Fibroblast of the conjunctiva (primary cell): ENCODE data around the gene USP12.
"Not testable (repeated sequence)": the region's sequence is repeated elsewhere in the genome, so short reads cannot be mapped to it uniquely, and the experiment has no call there.

Experiments
- DNase-seq: peaks from one replicate; pipeline ENCODE4 v3.0.0-alpha.2; 2010; ENCODE audit warnings: low read depth

USP12 gene

DNA sequence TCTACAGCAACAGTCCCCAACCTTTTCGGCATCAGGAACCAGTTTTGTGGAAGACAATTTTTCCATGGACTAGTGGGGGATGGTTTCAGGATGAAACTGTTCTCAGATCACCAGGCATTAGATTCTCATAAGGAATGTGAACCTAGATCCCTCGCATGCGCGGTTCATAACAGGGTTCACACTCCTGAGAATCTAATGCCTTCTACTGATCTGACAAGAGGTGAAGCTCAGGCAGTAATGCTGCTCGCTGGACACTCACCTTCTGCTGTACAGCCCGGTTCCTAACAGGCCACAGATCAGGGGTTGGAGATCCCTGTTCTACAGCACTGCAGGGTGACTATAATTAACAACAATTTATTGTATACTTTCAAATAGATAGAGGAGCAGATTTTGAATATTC is 21.9 kb downstream of the USP12 start:
- DNase-seq = no peak

DNA sequence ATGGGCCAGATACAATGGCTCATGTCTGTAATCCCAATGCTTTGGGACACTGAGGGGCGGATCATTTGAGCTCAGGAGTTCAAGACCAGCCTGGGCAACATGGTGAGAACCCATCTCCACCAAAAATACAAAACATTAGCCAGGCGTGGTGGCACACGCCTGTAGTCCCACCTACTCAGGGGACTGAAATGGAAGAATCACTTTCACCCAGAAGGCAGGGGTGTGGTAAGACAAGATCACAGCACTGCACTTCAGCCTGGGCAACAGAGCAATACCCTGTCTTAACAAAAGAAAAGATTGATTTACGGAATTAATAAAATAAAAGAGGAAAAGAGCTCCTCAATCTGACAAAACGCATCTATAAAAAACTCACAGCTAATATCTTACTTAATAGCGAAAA is 22.7 kb downstream of the USP12 start:
- DNase-seq = no peak

DNA sequence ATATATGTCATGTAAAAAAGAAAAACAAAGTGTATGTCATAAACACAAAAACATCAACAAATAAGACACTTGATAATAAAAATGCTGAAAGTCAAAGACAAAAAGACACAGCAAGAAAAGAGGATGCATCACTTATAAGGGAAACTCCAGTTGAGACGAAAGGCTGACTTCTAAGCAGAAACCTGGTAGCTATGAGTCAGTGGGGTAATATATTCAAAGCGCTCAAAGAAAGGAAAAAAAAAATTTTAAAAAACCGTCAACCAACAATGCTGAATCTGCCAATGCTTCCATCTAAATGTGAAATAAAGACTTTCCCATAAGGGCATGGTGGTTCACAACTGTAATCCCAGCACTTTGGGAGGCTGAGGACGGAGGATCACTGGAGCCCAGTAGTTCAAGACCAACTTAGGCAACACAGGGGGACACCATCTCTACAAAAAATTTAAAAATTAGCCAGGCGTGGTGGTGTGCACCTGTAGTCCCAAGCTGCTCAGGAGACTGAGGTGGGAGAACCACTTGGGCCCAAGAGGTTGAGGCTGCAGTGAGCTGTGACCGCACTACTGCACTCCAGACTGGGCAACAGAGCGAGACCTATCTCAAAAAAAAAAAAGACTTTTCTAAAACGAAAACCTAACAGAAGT is 24.0 kb downstream of the USP12 start:
- no peak for DNase-seq

DNA sequence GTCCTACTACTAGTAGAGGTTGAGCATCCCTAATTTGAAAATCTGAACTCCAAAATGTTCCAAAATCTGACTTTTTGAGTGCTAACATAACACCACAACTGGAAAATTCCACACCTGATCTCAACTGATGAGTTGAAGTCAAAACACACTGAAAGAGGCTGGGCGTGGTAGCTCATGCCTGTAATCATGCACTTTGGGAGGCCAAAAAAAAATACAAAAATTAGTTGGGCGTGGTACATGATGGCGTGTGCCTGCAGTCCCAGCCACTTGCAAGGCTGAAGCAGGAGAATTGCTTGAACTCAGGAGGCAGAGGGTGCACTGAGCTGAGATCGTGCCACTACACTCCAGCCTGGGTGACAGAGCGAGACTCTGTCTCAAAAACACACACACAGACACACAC is 29.9 kb downstream of the USP12 start:
- no peak for DNase-seq

DNA sequence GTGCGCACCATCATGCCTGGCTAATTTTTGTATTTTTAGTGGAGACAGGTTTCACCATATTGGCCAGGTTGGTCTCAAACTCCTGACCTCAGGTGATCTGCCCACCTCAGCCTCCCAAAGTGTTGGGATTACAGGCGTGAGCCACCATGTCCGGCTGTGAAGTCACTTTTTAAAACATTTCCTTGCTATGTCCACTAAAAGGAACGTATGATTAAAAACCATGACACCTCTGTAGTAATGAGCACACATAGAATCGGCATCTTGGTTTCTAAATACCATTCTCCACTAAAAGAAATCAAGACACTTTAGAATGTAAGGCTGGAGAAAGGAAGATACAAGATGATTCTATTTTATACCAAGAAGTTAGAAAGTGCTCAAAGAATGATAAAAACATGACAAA is 30.5 kb downstream of the USP12 start:
- not testable (repeated sequence) for DNase-seq

DNA sequence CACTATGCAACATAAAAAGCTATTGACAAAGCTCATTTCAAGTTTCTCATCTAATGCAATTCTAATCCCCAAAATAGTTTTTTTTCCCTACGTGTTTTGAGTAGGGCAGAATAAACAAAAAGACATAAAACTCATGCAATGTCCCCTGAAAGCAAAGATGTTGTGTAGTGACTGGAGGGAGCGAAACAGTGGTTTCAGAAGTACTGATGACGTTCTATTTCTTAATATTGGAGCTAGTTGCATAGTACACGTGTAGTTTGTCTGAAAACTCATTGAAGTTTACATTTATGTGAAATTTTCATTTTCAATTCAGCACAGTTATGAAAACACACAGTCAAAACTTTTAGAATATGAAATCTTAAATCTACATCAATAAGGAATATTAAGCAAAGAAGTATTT is 31.6 kb downstream of the USP12 start:
- DNase-seq = no peak

DNA sequence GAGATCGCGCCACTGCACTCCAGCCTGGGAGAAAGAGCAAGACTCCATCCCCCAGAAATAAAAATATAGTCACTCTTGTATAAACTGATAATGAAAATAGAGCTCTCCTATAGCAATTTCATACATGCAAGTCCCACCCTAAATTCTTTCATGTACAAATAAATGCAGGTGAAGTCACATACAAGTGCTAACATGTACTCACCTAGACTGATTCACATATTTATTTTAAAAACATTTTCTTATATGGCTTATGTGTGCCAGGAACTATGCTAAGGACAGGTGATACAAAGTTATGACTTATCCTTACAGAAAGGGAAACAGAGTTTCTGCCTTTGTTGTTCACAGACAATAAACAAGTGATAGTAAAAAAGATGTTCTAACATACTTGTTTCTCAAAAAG is 32.0 kb downstream of the USP12 start:
- no peak for DNase-seq

DNA sequence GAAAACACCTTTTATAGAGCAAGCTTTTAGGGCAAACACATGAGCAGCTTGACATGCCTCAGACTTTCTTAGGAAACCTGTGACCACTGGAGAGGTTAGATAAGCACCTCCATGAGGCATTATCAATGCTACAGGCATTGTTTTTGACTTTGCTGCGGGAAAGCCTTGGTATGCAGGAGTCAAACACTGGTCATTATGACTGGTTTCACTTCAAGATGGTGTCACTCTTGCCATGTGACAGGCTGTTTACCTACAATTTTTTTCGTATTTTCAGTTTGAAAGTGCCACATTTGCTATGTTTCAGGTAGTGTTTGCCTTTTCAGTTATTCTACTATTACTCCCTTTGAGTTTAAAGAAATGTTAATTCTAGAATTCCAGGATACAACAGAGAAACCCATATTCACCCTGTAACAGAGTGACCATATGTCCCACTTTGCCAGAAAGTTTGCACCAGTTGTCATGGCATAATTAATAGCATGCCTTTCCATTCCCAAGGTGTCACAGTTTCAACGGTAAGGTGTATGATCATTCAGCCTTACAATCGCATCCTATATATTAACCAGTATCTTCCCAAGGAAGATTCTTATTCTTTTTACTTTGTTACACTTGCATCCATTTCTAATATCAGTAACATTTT is 33.0 kb downstream of the USP12 start:
- no peak for DNase-seq

DNA sequence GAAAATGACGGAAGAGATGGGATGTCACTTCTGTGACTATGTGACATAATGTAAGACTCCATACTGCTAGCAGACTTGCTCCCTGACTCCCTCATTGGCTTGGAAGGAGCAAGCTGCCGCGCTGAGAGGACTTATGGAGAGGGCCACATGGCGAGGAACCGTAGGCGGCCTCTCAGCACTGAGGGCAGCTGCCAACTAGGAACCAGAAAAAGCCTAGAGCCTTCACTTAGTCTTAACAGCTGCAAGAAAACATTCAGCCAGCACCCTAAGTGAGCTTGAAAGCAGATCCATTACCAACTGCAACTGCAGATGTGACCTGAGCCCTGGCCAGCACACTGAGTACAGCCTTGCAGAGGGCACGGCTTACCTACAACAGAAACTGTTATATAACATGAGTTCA is 33.9 kb downstream of the USP12 start:
- no peak for DNase-seq

DNA sequence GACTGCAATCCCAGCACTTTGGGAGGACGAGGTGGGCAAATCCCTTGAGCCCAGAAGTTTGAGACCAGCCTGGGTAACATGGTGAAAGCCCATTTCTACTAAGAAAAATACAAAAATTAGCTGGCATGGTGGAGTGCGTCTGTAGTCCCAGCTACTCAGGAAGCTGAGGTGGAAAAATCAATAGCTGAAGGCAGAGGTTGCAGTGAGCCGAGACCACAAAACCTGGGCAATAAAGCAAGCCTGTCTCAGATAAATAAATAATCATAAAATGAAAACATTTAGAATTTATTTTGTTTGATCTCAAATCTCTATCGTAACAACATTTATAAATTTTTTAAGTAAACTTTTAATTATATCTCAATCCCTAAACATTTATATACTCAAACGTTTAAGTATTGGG is 36.6 kb downstream of the USP12 start:
- DNase-seq = no peak

DNA sequence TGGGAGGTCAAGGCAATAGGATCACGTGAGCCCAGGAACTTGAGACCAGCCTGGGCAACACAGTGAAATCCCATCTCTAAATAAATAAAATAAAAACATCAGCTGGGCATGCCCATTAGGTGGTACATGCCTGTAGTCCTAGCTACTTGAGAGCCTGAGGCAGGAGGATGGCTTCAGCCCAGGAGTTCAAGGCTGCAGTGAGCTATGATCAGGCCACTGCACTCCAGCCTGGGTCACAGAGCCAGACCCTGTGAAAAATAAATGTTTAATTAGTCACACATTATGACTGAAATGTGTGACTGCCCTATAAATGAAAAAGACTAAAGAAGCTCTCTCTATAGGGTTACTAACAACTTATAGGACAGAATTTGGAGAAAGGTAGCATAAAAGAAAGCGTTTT is 37.7 kb downstream of the USP12 start:
- DNase-seq = no peak

DNA sequence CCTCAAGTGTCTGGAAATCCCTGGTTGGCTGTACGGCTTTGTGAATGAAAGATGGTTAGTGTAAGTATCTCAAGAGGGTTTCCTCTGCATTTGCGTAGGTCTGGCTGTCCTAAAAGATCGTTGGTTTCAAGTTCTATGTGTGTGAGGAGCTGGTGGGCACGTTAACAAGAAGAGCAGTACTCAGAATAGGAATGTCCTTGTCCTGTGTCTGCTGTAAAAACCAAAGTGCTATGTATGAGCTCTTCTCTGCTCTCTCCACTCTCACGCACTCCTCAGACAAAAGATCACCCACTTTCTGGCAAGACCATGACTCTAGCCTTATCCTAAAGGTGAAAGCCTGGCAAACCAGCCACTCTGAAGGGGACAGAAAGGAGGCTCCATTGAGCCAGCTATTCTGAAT is 39.1 kb downstream of the USP12 start:
- no peak for DNase-seq

DNA sequence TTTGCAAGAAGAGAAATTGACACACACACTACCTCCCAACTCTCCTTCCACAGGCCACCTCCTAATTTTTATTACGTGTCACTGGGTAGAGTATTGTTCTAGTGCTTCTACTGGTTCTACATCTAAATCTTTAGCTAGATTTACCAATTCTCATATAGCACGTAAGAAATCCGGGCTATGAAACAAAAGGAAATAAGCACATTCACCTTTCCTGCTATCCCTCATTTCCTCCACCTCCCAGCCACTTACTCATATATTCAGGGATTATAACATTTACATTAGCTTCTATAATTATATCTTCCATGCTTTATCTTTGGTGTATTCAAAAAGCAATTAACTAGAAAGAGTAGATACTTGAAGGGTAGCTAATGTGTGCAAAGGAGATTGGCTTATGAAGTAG is 39.7 kb downstream of the USP12 start:
- DNase-seq = no peak

DNA sequence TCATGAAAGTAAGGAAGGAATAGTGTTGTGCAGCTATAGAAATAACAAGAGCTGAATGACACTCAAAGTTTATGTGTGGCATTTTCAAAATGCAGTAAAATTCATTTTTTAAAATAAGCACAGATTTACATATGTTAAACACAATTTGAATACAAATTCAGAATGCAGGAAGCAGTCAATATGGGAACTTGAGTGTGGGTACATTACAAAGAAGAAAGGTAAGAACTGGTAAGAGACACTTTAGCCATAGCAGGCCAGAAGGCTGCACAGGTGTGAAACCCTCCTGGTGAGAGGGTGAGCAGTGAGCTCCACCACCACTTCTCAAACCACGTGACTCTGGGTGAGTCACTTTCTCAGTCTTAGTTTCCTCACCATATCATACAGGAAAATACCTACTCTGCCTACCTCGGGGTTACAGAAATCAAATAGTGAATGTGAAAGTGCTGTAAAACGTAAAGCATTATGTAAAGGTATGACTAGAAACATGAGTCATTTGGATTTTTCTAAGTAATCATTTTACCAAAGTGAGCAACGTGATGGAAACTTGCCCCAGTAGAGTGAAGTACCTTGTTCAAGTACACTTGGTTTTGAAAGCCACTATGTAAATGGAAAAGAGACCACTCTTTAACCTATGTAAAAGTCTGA is 40.5 kb downstream of the USP12 start:
- DNase-seq = no peak

DNA sequence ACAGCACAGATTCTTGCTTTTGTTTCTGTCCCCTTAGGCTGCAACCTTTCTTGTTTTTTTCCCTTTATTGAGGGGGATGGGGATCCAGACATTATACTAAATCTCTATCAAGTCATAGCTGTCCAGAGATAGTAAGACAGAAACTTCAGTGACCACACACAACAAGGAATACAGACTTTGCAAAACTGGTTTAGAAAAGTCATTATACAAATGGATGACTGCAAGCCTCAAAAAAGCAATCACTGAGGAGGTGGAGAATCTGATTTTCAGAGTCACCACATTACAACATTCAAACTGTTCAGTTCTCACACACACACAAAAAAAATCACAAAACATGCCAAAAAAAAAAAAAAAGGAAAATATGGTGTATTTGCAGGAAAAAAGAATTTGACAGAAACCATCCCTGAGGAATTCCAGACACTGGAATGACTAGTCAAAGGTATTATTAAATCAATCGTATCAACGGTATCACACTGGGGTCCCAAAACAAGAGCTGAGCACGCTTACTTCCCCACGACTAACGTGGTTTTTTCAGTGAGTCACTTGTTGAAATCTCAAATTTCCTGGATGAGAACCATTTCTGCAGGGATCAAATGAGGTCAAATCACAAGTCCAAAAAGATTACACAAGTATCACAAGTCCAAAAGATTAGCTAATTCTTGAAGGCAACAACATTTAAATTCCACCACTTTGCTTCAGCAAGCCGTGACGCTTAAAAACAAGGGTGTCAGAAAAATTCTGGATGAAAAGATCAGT is 41.2 kb downstream of the USP12 start:
- peak; percentile 39 for DNase-seq

DNA sequence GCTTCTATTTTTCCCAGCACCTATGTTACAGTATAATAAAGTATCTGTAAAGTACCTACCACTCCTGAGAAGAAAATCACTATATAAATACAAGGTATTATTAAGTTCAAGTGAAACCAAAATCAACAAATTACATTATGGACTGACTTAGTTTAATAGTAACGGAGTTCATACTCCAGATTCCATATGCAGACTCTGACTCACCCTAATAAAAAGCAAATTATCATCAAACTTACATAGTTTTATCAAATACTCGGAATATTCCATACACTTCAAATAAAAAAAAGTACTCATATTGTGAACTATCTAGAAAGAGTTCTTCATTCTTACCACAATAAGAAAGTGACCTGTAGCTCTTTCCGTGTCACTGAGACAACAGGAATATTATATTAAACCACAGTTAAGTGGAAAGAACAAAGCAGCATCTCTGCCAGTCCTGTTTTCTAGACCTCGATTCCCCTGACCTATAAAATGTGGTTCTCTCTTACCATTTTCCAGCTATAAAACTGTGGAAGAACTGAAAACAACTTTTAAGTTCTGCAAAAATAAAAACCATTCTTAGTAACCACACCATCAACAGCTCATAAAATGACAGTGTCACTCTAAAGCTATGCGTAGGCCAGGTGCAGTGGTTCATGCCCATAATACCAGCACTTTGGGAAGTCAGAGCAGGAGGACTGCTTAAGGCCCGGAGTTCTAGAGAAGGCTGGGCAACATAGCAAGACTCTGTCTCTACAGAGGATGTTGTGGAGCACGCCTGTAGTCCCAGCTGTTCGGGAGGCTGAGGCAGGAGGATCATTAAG is 42.6 kb downstream of the USP12 start:
- no peak for DNase-seq

DNA sequence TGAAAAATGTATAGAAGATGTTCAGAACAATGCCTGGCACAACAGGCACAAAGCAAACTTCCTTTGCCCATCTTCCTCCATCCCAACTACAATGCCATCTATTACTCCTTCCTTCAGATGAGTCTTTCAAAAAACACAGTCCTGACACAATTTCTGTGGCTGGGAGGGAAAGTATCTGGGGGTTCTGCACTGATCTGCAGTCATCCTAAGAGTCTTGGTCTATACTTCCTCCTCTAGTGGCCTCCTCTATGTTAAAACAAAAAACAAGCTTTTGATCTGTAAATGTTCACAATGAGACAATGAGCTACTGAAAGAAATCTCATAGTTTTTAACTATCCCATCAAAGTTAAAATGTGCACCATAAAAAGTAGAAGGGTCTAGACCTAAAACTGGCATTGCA is 44.8 kb downstream of the USP12 start:
- DNase-seq = no peak

DNA sequence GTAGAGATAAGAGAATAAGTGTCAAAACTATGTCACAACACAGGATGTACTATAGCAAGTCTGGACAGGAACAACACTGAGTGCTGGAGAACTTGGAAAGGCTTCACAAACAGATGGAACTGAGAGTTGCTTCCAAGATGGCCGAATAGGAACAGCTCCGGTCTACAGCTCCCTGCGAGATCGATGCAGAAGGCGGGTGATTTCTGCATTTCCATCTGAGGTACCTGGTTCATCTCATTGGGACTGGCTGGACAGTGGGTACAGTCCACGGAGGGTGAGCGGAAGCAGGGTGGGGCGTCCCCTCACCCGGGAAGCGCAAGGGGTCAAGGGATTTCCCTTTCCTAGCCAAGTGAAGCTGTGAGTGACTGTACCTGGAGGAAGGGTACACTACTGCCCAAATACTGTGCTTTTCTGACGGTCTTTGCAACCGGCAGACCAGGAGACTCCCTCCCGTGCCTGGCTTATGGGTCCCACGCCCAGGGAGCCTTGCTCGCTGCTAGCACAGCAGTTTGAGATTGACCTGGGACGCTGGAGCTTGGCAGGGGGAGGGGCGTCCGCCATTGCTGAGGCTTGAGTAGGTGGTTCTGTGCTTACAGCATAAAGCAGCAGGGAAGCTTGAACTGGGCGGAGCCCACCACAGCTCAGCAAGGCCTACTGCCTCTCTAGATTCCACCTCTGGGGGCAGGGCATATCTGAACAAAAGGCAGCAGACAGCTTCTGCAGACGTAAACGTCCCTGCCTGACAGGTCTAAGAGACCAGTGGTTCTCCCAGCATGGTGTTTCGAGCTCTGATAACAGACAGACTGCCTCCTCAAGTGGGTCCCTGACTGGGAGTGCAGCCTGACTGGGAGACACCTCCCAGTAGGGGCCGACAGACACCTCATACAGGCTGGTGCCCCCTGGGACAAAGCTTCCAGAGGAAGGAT is 46.0 kb downstream of the USP12 start:
- no peak for DNase-seq

DNA sequence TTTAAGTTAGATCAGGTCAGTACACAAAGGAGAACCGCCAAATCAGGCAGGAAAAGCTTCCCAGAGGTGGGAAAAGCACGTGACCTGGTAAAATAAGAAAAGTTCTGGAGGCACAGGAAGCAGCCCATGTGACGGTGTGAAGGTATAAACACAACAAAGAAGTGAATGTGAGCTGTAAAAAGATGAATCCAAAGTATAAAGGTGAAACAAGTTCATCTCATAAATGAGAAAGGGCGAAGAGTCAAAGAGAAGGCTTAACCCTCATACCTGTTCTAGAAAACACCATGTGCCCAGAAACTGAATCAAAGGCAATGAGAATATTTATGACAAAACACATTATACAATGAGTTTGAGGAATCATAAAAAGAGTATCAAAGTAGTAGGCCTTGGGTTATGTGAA is 47.0 kb downstream of the USP12 start:
- no peak for DNase-seq

DNA sequence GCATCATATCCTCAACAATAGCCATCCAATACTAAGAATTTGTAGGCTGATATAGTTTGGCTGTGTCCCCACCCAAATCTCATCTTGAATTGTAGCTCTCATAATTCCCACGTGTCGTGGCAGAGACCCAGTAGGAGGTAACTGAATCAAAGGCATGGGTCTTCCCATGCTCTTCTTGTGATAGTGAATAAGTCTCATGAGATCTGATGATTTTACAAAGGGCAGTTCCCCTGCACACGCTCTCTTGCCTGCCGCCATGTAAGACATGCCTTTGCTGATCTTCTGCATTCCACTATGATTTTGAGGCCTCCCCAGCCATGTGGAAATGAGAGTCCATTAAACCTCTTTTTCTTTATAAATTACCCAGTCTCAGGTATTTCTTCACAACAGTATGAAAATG is 48.2 kb downstream of the USP12 start:
- DNase-seq = not testable (repeated sequence)

DNA sequence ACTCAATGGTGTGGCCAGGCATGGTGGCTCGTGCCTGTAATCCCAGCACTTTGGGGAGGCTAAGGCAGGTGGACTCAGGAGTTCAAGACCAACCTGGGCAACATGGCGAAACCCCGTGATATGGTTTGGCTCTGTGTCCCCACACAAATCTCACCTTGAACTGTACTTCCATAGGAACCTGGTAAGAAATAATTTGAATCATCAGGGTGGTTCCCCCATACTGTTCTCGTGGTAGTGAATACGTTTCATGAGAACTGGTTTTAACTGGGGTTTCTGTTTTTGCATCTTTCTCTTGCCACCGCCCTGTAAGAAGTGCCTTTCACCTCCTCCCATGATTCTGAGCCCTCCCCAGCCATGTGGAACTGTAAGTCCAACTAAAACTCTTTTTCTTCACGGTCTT is 49.6 kb downstream of the USP12 start:
- no peak for DNase-seq
